Activated CD4-positive, alpha-beta T cell treated with anti-CD3 and anti-CD28 coated beads, Interleukin-2, amount 50 U/mL, for 16 hours (primary cell): ENCODE results near the gene OR2V2.
"Not testable (repeated sequence)": the region's sequence is repeated elsewhere in the genome, so short reads cannot be mapped to it uniquely, and the experiment has no call there.

Source experiments
- DNase-seq: peaks from one replicate; pipeline ENCODE4 v3.0.0-alpha.2; 2020

OR2V2 gene

DNA sequence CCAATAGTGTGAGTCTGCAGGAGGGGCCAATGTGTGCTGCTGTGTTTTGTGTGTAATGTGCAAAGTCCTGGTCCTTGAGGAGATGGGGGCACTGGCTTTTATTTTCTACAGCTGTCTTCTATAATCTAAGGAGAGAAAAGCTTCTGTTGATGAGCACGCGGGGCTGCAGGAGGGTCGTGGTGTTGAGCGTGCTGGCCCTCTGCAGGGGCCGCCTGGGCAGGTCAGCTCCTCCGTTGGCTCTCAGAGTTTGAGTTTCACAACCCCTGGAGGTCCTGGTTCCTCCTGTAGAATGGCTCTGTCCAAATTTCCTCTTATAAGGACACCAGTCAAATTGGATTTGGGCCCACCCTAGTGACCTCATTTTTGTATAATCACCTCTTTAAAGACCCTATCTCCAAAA, 29.0 kb upstream of the OR2V2 start:
- no peak for DNase-seq

DNA sequence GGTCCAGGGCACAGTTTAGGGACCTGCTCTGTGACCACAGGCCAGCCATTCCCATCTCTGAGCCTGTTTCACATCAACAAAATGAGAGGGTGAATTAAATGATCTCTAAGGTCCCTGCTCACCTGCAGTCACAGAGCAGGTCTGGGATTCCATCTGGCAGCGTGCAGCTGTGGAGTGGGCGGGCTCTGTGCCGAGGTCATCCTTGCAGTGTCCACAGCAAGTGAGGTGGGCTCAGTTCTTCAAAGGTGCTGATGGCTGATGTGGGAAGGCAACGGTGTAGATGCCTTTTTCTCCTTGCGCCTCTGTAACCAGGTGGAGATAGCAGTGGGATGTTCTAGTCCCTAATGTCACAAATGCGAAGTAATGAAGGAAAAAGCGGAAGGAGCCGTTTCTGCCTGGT, 28.3 kb upstream of the OR2V2 start:
- DNase-seq, result no peak

DNA sequence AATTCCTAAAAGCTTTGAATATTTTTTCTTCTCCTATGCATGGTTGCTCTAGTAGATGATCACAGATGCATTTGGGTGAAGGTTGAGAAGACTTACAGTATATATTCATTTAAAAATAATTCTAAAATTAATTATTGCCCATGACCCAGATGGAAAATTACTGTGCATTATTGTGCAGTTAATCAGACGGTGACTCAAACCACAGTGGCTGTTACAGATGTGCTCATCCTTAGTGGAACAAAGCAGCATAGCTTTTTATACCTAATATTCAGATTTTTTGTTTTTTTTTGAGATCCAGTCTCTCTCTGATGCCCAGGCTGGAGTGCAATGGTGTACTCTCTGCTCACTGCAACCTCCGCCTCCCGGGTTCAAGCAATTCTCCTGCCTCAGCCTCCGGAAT, 27.1 kb upstream of the OR2V2 start:
- no peak for DNase-seq

DNA sequence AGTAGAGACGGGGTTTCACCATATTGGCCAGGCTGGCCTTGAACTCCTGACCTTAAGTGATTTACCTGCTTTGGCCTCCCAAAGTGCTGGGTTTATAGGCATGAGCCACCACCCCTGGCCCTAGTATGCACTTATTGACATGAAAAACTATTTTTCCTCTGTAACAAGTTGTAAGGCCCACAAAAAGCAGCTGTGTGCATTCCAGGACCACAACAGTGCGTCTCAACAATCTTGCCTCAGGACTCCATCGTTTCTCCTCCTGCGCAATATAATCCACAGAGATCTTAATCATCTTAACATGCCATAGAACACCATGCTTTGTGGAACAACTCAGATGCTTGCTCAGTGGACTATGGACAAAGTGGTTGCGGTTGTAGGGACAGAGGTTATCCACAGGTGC, 26.6 kb upstream of the OR2V2 start:
- DNase-seq, result no peak

DNA sequence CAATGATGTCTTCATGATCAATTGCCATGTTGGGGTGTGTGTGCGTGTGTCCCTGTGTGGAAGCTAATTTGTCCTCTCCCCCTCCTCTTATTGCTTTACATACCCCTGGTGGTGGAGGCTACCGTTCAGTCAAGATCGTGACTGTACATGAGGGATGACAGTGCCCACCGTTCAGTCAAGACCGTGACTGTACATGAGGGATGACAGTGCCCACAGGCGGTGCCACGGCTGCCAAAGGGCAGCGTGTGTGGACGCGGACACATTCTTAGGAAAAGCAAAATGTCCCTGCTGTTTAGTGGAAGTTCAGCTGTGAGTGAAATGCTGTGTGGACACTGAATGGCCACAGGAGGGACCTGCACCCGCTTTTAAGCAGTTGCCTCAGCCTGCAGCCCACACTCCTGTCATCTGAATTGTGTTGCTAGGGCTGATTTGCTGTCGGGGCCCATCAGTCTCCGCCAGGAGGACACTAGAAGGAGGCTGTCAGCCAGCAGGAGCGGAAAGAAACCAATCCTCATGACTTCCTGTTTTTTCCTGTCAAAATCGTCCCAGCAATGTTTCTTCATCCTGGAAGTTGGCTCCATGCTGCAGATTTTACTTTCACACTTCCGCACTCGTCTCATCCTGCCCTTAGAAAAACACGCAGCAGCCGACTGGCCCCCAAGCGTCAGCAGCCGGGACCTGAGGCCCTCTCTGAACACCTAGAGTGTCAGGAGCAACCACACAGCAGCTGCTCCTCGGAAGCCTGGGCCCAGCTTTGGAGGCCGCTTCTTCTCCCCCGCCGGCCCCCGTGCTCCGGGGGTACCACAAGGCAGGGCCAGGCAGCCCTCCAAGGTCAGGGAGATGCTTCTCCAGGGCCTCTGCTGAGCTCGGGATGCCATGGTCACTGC, 25.5 kb upstream of the OR2V2 start:
- DNase-seq, result no peak

DNA sequence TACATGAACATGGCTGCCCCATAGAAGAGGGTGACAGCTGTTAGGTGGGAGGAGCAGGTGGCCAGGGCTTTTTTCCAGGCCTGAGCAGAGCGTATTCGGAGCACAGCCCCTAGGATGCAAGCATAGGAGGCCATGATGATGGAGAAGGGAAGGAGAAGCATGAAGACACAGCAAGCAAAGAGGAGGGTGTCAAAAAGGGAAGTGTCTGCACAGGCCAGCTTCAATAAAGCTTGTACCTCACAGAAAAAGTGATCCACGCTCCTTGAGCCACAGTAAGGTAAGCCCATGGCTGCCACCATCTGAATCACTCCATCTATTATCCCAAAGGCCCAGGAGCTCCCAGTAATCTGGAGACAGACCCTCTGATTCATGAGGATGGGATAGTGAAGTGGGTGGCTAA, 22.9 kb upstream of the OR2V2 start:
- no peak for DNase-seq

DNA sequence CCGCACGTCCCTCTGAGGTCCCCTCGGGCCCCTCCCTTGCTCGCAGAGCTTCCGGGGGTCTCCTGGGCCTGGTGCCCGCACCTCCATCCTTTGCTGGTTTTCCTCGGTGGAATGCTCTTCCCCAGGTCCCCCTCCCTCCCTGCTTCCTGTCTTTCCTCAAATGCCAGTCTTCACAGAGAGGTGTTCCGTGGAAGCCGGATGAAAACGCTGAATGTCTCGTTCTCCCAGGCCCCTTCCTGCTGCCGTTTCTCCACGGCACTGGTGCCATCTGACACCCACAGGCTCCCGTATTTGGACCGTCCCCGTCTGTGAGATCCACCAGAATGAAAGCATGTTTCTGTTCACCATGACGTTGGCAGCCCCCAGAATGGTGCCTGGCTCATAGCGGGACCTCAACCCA, 20.5 kb upstream of the OR2V2 start:
- no peak for DNase-seq

DNA sequence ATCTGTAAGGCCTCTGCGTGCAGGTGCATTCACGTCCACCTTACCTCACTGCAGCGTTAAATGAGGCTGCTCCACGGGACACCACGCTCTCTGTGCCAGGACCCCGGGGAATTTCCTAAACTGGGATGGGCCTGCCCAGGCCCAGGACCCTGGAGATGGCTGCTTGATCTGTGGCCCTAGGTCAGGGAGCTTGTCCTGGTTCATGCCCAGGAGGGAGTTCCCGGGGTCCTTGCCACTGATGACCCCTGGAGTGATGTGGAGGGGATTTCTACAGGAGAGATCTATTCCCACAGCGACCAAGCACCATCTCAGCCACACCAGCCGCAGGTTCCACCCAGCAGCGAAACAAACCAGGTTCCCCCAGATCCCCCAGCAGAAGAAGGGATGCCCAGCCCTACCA, 19.9 kb upstream of the OR2V2 start:
- DNase-seq, result no peak

DNA sequence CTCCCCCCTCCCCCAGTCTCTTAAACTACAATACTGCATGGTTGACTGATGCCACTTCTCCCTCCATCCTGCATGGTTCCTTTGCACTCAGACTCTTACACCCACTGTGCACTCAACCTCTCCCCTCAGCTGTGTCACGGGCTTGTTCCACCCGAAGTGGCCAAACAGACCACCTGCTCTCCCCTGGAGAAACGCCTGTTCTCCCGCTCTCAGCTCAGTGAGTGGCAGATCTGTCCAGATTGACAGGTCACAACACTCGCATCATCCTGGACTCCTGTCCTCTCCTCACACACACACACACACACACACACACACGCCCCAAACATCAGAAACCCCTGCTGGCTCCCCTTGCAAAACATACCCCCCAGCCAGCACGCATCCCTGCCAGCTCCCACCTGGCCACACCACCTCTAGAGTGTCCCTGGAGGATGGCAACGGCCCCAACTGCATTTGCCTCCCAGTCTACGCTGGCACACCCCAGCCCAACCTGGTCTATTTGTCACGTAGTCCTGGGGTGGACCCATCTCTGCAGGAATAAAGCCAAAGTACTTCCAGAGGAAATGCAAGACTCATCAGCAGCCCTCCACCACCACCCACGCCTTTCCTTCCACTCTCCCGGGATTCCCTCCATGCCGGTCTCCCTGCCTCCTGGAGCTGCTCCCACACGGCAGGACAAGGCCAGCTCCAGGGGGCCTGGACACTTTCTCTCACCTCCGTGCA, 19.3 kb upstream of the OR2V2 start:
- no peak for DNase-seq

DNA sequence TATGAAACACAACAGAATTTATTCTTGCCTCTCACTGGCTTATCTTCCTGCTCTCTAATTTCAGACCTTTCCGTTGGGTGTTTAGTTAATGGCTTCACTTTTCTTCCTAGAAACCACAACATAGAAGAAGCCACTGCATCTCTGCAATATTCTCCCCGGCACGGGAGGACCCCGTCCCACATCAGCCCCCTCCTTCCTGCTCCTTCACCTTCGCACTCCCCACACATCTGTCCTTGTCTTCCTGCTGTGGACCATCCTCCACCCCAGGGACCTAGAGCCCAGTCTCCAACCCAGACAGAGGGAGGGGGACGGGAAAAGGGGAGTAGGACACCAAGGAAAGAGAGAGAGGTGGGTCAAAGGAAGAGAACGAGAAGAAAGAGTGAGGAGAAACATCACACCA, 17.8 kb upstream of the OR2V2 start:
- DNase-seq, result no peak

DNA sequence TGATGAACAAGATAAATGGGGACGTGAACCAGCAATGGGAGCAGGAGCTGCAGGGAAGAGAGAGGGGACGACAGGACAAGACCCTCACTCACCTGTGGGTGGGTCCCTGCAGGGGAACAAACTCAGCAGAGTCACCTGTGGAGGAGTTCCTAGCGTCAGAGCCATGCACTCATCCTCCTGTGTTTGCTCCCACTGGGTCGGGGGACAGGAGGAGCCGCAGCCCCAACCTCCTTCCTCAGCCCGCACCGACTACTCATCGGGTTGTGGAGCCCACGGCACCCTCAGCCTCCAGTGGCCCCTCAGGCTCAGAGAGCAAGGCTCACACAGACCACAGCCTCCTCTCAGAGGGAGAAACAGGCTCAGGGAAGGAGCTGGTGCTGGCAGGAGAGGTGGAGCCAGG, 17.3 kb upstream of the OR2V2 start:
- DNase-seq, result not testable (repeated sequence)

DNA sequence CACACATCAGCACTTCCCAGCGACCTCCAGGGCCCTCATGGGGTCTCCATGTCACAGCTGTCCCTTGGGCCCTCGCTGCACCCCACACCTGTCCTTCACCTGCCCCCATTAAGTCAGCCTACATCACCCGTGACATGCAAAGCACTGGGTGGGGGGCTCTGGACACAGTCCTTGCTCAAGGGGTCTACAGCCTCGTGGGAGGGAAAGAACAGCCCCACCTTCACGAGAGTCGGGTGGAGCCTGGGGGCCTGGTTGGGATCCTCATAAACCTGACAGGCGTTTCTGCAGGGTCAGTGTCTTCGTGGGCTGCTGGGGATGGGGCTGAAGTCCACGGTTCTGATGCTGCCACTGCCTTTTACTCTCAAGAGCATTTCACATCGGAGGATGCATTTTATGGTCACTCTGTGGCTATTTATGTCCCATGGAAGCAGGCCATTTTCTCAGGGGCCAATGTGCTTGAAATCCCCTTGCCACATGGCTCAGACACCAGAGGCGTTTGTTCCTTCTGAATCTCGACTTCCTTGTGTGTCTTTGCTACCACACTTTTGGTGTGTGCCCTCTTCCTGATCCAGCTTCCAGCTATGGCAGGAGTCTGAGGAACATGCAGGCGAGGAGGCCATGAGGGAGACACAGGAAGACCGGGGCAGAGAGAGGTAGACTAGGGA, 16.4 kb upstream of the OR2V2 start, which contains the start of gene OR2V1:
Gene OR2V1, minus strand, starts transcription at position 338 of the 665 bp plus-strand sequence. CDS start 5,865 bp downstream, outside the sequence.
- DNase-seq, result no peak

DNA sequence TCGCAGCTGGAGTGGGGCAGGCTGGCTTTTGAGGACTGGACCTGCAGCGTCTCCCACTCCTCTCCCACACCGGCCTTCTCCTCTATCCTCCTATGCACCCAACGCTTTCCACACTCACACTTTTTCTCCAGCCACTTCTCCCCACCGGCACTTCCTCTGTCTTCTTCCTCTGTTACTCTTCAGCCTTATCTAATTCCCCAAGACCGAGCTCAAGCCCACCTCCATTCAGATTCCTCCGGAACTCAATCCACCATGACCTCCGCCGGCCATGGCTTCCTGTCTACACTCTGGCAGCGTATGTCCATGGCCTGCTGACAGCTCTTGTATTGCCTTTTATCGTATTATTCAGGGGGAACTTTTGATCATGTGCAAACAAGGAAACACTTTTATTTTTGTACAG, 15.9 kb upstream of the OR2V2 start:
- no peak for DNase-seq

DNA sequence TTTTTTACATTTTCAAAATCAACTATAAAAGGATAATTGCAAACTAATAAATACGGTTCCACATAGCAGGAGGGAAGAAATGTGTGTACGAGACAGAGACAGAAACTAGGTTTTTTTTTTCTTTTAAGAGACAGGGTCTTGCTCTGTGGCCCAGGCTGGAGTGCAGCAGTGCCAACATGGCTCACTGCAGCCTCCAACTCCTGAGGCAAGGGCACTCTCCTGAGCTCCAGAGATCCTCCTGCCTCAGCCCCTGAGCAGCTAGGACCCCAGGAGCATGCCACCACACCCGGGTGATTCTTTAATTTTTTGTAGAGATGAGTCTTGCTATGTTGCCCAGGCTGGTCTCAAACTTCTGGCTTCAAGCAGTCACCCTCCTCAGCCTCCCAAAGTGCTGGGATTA, 14.3 kb upstream of the OR2V2 start:
- no peak for DNase-seq

DNA sequence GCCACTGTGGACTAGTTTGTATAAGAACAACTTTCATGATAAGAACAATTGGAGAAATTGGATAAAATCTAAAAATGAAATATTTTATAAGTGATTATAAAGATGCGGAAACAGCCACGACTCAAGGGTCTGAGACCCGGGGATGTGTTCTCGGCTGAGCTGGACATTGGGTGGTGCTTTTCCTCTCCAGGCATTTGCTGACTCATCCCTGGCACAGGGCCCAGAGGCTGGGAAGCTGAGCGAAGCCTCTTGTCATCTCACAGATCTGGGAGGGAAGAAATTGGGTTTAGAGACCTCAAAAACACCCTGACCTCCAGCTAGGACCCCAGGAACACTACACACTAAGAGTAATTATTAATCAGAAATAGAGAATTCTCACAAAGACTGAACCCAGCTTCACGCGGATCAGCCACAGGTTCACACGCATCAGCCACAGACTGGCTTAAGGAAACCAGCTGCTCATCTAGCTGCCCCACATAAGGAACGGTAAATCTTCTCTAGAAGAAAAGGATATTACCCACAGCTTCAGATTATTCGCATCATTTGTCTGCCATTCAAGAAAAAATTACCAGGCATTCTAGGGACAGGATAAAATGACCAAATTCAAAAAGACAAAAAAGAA, 13.7 kb upstream of the OR2V2 start:
- DNase-seq, result no peak

DNA sequence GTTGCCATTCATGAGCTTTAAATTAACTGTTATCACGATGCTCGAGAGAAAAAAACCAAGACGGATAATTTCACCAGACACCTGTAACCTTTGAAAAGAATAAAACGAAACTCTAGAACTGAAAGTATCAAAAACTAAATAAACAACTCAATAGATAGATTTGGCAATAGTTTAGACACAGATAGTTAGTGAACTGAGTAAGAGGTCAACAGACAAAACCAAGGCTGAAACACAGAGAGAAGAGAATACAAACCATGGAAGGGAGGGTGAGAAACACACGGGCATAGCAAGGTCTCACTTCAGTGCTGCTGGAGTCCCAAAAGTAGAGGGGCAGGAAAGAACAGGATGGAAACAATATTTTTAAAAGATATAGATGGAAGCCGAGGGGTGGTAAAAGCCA, 13.1 kb upstream of the OR2V2 start:
- DNase-seq, result no peak

DNA sequence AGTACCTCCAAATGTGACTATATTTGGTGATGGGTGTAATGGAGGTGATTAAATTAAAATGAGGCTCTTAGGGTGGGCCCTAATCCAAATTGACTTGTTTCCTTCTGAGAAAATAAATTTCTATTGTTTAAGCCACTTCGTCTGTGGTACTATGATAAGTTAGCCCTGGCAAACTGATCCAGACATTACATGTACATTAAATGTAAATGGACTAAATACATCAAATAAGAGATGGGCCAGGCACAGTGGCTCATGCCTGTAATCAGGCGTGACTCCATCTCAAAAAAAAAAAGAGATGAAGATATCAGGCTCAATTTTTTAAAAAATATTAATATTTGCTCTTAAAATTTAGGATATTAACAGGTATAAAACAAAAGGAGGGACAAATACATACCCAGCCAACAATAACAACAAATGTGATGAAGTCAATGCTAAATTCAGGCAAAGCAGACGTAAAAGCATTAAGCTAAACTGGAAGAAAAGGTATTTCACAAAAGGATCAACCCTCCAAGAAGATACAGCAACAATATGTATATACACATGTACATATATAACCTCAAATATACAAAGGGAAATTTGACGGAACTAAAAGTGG, 10.9 kb upstream of the OR2V2 start:
- no peak for DNase-seq

DNA sequence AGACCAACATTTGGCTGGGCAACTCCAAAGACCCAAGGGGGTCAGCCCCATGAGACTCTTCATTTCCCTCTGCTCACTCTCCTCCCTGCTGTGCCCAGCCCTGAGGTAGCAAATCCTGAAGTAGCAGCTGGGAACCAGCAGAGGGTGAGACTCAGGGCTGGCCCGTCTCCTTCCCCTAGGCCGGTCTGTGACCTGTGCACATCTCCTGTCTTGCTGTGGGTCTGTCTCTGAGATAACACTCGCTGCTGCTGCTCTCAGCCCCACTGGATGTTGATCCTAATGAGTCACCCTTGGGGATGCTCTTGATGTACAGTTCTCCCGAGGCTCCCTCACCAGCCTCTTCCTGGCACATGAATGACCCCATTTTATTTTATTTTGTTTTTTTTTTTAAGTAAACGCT, 9.1 kb upstream of the OR2V2 start:
- no peak for DNase-seq

DNA sequence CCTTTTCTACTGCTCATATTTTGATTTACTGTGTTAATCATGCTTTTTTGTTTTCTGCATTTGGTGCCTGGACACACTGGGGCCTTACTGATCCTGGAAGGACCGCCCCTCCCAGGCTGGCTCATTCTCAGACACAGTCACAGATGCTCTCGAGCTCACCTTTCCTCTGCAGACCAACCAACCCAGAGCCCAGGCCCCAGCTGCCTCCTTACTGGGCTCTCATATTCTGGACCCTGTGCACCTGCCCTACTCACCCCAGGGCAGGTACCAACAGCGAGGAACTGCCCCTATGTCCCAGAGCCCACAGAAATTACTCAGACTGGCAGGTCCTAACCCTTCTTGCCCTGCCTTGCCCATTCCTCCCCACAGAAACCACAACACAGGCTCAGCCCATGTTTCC, 6.6 kb upstream of the OR2V2 start:
- DNase-seq, result no peak

DNA sequence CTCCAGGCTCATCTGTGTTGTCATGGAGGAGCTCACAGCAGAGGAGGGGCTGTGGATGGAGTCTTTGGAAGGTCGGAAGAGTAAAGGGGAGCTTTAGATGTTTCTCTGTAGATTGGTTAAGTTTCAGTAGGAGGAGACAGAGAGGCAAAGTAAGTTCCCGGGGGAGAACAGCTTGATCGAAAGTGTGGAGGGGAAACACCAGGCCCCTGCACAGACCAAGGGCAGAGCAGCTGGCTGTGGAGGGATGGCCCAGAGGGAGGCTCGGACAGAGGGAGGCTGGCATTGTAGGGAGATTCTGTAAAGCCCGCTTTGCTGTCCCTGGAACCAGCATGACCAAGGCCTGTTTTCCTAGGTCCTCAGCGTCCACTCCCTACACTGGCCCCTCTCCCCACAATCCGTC, 5.3 kb upstream of the OR2V2 start:
- DNase-seq, result no peak

DNA sequence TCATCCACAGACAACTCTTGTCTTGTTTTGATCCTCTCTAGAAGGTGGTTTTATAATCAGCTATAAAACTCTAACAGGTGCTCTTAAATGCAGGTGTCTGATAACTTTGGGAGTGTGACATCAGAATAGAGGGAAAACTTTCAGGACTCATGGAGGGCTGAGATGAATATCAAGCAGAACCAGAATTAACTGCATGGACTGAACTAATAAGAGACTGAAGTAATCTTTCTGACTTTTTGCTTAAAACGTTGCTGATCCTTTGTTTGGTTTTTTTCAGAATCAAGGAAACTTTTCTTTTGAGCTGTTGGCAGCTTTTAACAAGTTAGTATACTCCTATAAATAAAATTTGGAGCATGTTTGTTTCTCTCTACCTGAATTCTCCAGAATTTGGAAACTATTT, 2.3 kb upstream of the OR2V2 start:
- no peak for DNase-seq

DNA sequence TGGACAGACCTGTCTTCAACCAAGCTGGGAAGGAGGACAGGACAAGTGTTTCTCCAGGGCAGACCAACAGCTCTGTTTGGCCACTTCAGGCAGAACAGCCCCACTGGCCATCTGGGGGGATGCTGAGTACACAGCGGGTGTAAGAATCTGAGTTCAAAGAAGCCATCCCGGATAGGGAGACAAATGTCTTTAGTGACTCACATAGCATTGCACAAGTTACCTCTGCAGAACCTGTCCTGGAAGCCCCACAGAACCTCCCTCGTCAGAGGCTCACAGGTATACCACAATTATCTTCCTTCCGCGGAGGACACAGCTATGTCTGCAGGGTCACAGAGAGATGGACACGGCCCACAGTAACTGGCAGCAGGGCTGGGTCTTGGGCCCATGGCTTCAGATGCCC, 2.0 kb downstream of the OR2V2 start:
- DNase-seq, result no peak
